EL (cell line): ENCODE results near the gene ASCC3.

ENCODE experiments used
- DNase-seq: peaks from one replicate; pipeline ENCODE4 v3.0.0-alpha.2; 2016

ASCC3 gene

DNA sequence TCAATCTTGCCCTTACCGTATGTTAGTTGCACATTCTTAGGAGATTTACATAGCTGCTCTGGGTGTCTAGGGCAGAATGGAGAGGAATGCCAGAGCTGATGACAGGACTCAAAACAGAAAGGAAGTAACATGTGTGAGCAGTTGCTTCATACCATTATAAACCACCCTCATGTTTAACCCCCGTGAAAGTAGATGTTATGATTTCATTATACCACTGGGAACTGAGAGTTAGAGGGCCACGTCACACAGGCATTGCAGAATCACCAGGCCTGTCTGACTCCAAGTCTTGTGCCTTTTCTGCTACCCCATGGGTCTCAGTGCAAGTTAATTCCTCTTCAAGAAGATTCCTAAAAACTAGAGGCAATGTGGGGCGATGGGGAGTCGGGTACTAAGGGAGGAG is 392.9 kb downstream of the ASCC3 start:
- DNase-seq: no peak

DNA sequence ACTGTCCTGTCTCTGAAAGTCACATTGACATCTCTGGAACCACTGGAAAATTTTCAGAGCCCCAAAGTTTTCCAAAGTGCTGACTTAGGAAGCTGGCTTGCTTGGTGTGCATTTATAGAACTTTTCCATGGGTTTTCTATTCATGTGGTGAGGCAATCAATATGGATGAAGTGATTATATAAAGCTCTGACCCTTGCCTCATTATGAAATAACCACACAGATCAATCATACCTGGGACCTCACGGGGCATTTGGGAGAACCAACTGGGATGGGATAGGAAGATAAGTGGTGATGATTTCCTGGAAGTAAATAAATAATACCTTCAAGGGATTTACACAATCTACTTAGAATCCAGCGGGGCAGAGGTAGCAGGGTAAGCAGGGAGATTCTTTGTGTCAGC is 393.5 kb downstream of the ASCC3 start:
- DNase-seq: no peak

DNA sequence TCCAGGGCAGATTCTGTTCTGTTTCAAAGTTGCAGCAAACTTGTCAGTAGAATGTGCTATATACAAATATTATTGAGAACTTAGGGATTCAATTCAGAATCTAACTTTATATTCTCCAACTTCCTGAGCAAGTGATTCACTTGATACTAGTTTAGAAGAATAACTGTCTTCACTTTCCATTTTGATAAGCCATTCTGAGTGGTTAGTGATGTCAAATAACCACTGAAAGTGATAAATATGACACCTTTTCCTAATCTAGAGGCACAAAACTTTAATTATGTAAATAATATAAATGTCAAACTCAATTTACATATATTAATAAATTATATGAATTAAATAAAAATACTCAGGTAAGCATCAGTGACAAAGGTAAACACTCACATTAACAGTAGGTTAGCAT is 395.9 kb downstream of the ASCC3 start:
- no peak for DNase-seq

DNA sequence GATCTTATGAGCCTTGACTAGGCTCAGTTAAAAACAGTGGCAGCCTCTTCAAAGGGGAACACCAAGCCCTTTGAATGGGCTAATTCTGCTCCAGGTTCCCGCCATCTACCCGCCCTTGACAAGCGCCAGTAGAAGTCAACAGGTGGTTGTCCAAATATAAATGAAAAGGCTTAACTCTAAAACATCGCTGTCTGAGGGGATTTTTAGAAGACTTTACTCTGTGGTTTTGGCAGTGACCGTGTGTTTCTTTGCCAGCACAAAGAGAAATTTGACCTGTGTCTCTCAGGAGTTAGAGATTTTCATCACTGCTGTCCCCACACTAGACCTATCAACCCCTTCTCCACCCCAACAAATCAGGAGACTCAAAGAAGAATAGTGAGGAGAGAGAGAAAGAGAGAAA is 396.7 kb downstream of the ASCC3 start:
- no peak for DNase-seq

DNA sequence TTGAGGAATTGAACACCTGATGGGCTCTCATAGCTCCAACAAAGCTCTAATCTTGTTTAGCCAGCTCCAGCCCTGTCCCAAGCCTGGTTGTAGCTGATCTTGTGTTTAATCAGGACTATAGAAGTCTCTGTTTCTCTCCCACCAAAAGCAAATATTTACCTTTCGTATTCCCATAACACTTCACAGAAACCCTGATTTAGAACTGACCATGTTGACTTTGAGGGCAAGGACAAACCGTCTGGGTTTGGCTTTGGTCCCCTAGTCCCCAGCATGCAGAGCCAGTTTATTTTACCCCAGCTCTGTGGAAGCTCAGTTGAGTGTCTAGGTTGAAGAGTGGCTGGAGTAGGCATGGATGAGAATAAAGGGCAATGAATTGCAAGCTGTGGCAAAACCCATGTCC is 398.4 kb downstream of the ASCC3 start:
- no peak for DNase-seq

DNA sequence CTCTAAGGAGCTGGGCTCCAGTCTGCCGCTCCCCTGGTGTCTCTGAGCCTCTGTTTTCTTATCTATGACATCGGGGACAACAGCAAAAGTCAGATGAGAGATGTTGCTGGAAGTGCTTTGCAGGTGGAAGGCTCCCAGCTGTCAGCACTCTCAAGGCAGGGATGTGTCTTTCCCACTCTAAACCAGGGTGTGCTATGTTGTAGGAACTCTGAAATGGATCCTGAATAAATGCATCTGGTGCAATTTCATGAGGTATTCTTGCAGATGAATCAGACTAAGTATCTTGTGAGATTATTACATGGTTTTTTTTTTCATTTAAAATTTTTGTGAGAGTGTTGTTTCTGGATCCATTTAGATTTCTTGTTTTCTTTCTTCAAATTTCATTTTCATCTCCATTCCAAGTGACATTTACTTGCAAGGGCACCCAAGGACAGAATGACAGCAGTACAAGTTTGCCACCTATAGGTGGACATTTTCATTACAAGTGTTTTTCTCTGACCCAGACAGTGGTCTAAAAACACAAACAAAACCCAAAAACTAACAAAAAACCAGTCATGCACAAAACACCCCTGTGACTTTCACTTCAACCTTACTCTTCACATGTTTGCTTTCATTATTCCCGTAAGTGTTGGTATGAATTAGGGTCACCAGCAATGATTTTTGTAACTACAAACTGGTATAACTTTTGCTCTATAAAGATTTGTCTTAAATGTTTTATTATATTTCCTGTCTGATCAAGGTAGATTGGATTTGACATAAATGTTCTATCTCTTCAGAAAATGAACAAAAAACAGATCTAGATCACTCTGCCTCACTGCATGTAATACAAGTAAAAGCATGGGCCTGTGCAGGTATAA is 401.7 kb downstream of the ASCC3 start:
- DNase-seq: peak; percentile 54

DNA sequence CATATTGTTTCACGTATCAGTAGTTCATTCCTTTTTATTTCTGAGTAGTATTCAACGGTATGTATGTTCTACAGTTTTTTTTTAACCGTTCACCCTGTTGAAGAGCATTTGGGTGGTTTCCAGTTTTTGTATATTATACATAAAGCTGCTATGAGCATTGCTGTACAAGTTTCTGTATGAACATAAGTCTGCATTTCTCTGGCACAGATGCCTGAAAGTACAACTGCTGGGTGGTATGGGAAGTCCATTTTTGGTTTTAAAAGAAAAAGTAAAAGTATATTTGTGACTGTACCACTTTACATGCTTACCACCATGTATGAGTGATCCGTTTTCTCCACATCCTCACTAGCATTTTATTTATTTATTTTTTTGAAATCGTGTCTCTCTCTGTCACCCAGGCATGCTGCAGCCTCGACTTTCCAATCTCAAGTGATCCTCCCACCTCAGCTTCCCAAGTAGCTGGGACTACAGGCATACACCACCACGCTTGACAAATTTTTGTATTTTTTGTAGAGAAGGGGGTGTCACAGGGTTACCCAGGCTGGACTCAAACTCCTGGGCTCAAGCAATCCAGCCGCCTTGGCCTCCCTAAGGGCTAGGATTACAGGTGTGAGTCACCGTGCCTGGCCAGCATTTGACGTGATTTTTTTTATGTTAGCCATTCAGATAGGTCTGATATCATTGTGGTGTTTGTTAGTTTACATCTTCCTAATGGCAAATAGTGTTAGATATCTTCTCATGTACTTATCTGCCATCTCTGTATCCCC is 405.4 kb downstream of the ASCC3 start:
- DNase-seq: peak; percentile 63

DNA sequence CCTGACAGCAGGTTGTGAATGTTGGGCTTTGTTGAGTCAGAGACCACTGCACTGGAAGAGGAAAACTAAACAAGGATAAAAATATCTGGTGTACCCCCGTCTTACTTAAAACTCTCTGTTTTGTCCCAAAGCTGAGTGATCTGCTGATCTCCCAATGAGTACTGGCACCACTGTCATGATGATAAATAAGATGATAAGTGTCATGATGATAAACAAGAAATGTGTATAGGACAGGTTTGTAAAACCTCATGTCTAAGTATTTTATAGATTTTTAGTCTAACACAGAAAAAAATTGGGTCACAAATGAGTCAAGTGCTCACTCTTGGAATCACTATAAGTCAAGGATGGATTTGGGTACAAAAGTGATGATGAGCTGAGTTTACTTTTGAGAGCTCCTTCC is 407.9 kb downstream of the ASCC3 start:
- DNase-seq: no peak

DNA sequence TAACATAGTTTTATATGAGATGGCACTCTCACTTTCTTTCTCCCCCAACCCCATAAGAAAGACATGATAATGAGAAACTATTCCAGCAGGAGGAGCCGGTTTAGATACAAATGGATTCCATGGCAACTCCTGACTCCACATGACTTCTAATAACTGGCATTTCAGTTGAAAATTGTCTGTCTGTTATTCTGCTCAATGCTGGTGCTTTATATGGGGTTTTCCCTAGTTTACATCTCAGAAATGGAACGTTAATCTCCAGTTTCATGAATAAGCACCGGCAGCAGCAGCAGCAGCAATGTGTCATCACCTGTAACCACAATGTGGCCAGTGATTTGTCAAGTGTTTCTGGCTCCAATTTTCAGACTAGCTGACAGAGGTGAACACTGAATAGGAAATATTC is 408.5 kb downstream of the ASCC3 start:
- DNase-seq: peak; percentile 80

DNA sequence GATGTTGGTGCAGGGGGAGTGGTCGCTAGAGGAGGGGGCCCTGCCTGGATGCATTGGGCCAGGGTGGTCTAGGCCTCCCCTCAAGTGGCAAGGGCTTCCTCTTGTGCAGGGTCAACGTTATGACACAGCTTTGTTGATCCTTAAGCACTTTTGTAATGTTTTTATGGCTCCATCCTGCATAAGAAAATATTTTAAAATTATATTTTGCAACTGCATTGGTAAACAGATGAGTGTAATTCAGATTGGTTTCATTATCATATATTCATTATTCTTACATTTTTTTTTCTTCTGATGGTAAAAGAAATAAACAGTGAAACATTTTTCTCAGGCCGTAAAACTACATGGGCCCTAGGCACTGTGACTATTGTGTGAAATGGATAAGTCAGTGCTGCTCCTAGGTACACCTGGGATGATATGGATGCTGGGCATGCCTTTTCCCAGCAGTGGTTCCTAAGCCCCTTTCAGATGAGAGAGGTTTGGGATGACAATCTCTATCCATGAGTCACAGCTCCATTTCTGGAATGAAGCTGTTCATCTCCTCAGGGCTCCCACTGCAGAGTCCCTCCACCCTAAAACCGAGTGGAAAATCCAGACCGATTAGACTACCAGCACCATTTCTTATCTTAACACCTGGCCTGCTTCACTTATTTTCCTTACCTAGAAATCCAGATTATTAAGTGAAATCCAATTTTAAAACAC is 410.6 kb downstream of the ASCC3 start:
- DNase-seq: peak; percentile 66

DNA sequence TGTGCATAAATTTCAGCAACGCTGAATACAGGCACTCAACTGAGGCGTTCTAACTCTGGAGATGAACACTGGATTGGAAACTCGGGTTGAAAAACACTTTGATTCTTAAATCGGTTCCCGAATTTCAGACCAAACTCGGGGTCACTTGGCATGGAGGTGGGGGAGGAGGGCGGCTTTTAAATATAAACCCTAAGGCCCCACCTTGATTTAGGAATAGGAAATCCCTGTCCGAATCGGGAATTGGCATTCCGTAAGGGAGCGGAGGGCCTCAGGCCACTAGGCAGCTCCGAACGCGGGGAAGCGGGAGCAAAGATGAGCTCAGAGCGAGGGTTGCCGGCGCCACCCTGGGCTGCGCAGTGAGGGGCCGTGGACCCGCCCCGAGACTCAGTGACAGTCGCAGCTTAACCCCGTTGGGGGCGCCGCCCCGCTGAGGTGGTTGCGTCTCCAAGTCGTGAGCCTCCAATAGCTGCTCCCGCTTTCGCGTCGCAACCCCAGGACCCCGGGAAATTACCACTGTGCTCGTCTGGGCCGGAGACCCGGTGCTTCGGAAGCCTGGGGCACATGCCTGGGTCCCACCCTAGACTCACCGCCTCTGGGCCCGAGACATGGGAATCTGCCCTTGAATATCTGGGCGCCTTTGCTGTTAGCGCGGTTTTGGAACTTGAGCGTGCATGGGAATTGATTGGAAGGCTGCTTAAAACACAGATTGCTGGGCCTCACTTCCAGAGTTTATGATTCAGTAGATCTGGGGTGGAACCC is 411.8 kb downstream of the ASCC3 start:
- DNase-seq: no peak

DNA sequence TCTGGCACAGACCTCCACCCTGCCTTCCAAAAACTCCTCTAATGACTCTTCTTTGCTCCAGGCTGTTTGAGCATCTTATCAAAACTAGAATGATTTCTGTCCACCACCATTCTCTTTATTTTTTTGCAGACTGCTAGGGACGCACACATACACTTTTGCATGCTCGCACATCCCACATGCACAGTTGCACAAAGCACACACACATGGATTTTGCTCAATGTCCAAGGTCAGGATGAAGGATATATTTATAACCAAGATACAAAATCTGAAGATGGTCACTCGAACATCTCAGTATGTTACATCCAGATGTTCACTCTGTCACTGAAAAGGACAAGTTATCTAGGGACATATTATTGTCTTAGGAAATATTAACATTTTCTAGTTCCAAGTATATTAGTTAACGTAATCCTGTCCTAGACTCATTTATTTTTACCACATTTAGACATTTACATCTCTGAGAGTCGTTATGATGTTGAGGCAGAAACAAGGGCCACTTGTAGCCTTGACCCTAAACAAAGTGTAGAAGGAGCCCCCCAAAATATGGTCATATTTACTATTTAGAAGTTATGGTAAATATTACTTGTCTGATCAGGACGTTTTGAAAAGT is 413.0 kb downstream of the ASCC3 start:
- no peak for DNase-seq

DNA sequence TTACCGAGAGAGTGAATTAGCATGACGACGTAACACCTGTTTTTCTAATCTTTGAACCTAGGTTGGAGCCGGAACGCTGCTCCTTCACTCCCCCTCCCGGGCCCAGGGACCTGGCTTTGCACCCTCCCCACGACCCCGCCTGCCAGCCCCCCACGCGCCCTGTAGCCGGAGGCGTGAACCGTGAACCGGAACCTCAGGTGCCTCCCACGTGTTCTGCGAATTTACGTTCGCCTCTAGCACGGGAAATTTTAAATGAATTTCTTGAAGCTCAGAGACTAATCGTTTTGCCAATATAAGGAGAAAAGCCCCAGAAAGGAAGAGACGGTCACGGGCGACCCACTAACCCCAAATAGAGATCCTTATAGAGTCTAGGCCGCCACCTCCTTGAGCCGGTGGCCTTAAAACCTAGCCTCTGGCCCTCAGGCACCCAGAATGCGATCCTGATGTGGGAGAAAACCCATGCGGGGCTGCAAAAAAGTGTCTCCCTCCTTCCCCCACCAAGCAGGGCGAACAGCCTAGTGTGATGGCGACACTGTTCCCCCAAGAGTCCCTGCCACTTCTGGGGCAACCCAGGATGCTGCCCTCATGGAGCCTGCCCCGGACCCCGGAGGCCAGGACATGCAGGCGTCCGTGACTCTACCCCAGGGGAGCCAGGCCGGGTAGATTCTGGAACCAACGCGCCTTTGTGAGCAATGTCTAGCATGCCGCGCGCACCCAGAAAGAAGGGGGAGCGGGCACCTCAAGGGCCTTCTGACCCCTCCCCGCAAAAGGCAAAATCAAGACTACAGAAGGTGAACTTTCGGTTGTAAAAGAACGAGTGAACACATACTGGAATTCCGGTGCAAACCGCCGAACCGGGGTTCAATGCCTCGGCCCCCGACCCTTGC is 413.8 kb downstream of the ASCC3 start:
- no peak for DNase-seq

DNA sequence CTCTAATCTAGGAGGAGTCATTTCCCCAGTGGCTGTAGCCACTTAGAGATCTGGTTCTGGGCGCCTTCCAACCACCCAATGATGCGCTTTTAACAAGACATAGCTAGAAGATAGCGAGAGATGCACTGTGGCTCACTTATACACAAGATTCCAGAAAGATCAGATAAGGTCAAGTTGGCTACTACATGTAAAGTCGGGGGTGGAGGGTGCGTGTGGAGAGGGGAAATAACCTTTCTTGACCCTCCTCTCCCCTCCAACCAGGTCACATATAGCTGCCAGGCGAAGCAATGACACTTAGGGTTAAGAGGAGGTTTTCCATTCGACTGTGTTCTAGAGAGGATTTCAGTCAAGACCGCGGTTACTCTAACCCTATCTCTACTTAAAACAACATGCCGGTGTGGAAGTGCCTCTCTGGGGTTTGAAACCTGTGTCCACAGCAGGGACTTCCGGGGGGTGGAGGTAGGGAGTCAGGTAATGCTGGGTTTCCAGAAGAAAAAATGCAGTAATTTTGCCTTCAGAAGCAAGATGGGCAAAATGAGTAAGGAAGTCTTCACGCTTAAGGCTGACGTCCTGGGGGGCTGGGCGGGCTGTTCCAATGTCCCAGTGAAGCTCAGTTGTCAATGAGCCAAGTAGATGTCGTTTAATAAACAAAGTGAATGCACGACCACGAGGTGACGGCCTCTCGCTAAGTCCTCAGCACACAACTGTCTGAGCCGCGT is 414.6 kb downstream of the ASCC3 start:
- peak; percentile 71 for DNase-seq

DNA sequence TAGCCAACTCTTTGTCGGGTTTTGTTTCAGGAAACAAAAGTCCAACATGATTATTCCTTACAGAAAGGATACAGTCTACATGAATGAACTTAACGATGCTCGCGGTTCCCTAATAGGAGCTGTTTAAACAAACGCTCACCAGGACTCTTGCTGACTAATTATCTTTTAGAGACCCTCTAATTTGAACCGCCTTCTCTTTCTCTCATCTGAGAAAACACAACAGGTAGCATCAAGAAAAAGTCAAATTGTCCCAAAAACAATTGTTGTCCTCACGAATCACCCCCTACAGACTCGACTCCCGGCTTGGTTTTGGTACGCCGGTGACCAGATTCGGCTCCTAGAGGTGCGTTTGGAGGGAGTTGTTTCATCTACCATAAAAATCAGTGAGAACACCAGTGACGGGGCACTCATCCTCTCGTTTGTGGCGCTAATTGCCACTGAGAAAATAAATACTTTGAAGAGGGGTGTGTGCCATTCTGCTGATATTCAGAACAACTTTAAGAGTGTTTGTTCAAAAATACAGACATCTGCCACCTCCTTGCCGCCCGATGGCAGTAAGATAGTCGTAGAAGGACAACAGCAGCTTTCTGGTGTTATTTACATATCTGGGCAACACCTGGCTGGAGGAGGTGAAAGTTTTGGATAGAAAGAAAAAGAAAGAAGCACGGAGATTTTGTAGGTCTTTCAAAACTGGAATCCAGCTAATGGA is 415.3 kb downstream of the ASCC3 start:
- peak; percentile 44 for DNase-seq

DNA sequence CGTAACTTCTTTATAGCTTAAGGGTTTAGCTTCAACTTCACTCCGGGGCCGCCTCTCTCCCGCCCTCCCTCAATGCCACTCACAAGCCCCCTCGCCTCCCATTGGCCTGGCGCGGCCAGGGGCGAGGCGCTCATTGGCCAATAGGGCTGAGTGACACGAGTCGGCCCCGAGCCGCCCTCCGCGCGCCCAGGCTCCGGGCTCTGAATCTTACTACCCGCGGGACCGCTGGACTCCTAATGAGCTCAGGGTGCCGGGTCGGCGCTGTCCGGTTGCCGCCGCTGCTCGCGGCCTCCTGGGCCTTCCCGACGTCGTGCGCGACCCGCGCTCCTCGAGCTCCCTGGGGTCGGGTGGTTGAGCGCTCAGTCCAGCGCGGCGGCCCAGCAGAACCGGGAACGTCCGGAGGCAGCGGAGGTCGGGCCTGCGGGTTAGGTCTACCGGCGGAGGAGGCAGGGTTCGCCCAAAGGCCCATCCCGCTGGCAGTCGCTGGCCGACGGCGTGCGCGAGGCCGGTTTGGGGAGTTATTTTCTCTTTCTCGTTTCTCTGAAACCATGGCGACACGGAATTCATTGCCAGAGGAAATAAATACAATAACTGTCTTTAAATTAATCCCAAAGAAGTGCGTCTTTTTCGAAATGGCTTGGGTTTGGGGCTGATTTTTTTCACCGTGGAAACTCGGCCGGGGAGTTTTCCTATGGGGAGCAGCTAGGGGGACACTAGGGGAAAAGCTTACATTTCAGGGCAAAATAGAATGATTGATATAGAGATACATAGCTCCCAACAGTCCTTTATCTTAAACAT is 416.0 kb downstream of the ASCC3 start, which contains the start of gene SIM1:
Gene SIM1, minus strand, starts transcription at position 19 of the 798 bp plus-strand sequence. CDS start 1,453 bp downstream, outside the sequence.
- DNase-seq: peak; percentile 98

DNA sequence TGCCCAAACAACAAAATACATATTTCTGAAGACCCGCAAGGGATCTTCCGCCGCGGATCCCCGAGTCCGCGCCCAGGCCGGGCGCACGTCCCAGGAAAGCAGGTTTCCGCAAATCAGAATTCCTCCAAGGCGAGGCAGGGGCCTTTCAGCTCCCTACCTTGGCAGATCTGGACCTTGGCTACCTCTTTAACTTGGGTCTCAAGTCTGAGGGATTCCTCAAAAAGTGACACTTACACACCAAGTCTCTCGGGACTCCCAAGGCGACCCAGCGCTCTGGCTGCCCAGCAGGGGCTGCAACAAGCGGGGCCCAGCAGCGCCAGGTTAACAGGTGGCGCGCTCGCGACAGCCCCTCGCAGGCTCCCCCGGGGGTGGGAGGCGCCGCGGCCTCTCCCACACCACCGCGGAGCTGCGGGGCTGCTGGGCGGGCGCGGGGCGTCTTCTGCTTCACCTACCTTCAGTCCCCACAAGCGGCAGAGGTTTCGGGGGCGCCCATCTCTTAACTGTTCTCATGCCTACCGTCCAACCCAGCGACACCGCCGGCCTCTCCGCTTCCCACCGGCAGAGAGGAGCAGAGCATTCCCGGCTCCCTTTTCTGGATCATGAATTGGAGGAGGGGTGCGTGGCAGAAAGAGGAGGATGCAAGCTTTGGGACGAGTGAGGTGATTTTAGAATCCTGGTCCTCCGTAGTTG is 416.8 kb downstream of the ASCC3 start:
- peak; percentile 51 for DNase-seq

DNA sequence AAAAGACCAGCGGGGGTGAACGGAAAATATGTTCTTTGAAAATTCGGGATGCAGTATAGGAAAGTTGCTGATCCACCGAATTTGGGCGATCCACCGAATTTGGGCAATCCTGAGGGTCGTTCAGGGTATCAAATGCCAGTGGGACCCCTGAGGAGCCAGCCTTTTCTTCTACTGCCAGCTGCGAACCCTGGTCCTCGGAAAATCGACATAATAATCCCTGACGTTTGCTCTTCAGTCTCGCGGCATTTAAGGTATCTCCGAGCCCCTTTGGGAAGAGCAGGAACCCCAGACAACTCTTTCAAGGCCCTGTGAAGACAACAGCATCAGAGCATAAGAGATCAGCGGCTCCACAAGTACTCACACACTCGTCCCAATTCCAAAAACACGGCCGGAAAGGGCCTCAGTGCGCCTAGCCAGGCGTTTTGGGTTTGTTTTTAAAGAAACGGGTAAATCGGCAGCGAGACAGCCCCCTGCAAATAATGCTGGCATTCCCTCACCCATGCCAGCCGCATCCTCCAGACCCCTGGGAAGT is 417.4 kb downstream of the ASCC3 start:
- peak; percentile 58 for DNase-seq
